ENCODE results near the gene TMEM126B.
A peak's percentile ranks its signal among the peaks of the same experiment; 100 is the strongest.

The TMEM126B gene

GRCh38 chr11:85685125-85685819 is 56.9 kb downstream of the TMEM126B start:
- DNase-seq, result no peak

- DNase-seq, result peak; percentile 9
Measured at GRCh38 chr11:85685820-85686459, 57.5 kb downstream of the TMEM126B start, which contains the start of gene CCDC89. Gene CCDC89 (minus strand): TSS chr11:85686195. CDS start chr11:85686130, 65 bp downstream.
